GM19023 (cell line): Measurements from ENCODE around the gene COA6.

Experiments used
- ATAC-seq: cut with Tn5 transposase; IDR thresholded peaks from one replicate; pipeline ENCODE4 v1.9.1; 2021; ENCODE audit warnings: mild to moderate bottlenecking, moderate library complexity; ENCODE audit not compliant: unreplicated experiment

COA6 gene

DNA sequence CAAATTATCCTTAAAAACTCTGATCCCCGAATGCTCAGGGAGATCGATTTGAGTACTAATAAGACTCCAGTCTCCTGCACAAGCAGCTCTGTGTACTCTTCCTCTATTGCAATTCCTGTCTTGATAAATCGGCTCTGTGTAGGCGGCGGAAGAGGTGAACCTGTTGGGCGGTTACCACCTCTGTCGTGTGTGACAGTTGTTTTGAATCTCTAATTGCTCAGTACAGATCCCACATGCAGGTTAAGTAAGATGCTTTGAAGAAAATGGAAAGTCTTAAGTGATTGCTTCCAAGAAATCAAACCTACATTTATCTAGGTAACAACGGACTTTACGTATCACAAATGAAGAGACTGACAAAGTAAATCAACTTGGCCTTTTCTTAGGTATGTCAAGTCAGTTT is 35.5 kb downstream of the COA6 start:
- ATAC-seq, result no peak

- no peak for ATAC-seq
Measured at GRCh38 chr1:234409328-234409727, 36.1 kb downstream of the COA6 start.

DNA sequence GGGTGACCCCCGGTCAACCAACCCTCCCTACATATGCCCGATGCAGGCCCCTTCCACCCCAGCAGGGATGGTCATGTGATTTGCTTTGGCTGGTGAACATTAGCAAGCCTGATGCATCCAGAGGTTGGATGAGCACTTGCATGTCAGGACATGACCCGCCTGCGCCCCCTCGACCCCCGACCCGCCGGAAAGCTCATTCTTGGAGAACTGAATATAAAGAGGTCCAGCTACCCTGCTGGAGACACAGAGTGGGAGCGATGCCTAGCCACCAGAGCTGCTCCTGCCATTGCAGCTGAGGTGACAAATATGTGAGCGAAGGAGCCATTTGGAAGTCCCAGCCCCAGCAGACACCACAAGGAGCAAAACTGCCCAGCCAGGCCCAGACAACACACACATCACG is 39.6 kb downstream of the COA6 start:
- ATAC-seq, result no peak

DNA sequence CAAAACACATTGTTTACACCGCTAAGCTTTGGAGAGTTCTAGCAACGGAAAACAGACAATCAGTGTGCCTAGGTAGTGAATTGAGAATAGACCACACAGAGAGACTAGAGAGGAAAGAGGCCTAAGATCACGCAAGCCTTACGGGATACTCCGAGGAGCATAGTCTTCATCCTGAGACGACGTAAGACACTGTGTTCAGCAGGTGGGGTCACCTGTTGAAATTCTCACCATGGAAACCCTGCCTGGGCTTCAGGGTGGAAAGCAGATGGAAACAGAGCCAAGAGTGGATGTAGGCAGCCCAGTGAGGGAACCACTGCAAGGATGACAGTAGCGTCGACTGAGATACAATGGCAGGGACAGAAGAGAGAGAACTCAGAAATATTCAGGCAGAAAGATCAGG is 40.2 kb downstream of the COA6 start:
- no peak for ATAC-seq

- ATAC-seq, result no peak
Measured at GRCh38 chr1:234413990-234414389, 40.7 kb downstream of the COA6 start.

DNA sequence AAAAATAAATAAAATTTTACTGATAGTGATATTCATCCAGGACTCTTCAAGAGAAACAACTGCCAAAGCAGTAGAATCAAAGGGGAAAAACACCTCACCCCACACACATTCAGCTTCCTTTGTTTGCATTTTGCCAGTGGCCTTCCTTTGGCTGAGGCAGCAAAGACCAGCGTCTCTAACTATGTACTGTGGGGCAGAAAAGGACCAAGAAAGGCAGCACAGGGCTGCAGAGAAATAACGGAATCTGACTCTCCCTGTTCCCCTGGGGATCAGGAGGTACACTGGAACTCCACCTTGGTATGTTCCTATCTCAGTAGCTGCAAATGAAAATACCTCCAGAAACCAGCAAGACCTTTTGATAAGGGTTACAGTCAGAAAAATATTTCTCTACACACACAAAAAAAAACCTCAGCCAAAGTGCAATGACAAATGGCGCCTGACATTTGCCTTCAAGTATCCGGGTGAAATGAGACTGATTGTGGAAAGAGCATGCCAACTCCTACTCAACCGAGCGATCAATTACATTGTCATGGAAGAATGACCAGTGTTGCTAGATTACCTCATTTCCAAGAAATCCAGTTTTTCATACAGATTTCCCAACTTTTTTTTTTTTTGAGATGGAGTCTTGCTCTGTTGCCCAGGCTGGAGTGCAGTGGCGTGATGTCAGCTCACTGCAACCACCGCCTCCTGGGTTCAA is 54.8 kb downstream of the COA6 start:
- no peak for ATAC-seq

GRCh38 chr1:234429434-234429806 is 56.2 kb downstream of the COA6 start:
- ATAC-seq, result no peak

DNA sequence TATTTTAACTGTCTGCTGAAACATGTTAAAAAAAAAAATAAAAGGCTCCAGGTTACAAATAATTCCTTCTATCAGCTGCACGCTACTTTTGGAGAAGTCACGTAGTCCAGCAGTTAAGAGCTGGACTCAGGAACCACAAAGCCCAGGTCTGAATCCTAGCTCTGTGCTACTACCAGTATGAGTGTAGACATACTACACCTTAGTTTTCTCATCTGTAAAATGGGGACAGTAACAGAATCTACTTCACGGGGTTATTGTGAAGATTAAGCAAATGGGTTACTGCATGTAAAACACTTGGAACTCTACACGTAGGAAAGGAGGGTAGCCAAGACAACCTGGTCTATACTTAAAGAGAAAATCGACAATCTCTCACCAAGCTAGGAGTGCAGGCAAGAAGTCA is 57.4 kb downstream of the COA6 start:
- no peak for ATAC-seq

DNA sequence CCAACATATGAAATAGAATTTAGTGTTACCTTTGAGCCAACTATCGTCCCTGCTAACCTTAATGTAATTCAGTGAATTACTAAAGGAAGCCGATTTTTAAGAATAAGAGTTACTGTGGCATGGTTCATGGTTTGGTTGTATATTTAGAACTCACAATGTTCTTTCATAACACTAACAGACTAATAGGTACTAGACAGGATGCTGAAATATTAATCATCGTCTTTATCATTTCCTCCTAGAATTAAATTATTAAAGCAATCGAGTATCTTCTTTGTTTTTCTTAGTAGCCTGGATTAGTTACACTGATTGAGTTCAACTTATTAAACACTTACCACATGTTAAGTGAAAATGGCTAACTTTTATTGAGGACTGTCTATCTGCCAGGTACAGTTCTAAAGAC is 58.0 kb downstream of the COA6 start:
- no peak for ATAC-seq

DNA sequence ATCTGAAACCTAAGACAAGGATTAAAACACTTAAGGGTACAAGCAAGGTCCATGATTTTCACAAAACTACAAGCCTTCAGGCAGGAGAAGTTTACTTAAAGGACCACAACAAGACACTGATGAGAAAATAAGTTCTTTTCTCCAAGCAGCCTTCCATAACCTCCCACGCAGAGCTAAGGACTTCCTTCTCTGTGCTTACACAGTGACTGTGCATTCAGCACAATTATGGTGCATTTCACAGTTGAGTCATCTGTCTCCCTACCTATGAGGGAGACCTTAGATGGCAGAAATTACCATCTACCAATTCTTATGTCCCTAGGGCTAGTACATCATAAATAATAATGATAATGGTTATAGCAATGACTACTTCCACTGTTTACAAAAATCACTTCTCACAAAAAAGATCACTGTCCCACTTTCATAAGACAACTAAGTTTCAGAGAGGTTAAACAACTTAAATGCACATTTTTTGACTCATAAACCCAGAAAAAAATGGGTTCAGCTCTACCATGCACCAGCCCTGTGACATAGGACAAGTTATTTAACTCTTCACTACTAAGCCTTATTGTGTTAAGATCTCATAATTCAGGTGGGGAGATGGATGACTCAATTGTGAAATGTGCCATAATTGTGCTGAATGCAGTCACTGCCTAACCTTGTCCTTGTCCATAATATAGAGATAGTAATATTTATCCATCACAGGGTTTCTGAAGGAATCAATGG is 60.5 kb downstream of the COA6 start:
- peak; percentile 60 for ATAC-seq
